ENCODE results near the gene TXLNA.
"Not testable (repeated sequence)": the region's sequence is repeated elsewhere in the genome, so short reads cannot be mapped to it uniquely, and the experiment has no call there.

The TXLNA gene

DNA sequence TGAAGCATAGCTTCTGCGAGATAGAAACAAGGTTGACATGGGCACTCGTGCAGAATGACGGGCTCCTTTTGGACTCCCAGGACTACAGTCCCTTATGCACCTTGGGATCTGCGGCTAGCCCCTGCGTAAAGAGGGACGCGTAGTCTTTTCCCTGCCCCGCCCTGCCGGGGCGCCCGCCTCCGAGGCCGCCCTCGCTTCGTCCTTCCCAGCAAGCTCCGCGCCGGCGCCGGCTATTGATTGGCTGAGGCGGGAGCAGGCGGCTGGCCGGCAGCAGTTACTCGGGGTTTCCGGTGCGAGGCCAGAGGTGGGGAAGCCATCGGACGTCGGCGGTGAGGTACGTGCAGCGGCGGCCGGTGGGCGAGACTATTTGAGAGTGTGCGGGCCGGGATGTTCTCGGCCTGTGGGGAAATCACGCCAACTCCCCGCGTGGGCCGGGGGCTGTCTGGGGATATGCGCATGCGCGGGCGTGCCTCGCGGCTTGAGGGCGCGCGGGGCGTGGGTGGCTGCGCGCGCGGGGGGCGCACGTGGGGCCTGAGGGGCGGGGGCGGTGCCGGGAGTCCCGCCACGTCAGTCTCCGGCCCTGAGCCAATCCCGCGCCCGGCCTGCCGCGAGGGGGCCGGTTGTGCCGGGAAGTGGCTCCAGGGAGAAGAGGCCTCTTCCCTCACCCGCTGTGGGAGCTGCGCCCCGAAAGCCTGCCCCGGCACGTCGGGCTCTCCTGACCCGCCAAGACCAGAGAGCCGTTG is at the start of gene TXLNA:
TSS of gene TXLNA (plus strand) at position 233 of the 743 bp plus-strand sequence. CDS start 671 bp downstream, outside the sequence.
- in situ Hi-C loops (cut with MboI; ENCODE audit: low sequenced_read_pairs) = no loop called here

DNA sequence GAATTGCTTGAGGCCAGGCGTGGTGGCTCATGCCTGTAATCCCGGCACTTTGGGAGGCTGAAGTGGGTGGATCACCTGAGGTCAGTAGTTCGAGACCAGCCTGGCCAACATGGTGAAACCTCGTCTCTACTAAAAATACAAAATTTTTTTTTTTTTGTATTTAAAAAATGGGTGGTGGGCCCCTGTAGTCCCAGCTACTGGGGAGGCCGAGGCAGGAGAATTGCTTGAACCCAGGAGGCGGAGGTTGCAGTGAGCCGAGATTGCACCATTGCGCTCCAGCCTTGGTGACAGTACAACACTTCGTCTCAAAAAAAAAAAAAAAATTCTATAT is 45.6 kb upstream of the TXLNA start:
- in situ Hi-C loops (cut with MboI; ENCODE audit: low sequenced_read_pairs) = not testable (repeated sequence)

DNA sequence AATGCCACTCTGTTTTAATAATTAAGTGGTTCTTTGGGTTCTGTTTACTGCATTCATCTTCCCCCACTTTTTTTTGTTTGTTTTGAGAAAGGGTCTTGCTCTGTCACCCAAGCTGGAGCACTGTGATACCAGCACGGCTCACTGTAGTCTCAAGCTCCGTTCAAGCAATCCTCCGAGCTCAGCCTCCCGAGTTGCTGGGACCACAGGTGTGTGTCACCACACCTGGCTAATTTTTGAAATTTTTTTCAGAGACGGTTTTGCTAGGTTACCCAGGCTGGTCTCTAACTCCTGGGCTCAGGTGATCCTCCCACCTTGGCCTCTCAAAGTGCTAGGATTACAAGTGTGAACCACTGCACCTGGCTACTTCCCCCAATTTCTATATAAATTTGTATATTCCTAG is 42.4 kb upstream of the TXLNA start:
- in situ Hi-C loops (cut with MboI; ENCODE audit: low sequenced_read_pairs) = no loop called here

DNA sequence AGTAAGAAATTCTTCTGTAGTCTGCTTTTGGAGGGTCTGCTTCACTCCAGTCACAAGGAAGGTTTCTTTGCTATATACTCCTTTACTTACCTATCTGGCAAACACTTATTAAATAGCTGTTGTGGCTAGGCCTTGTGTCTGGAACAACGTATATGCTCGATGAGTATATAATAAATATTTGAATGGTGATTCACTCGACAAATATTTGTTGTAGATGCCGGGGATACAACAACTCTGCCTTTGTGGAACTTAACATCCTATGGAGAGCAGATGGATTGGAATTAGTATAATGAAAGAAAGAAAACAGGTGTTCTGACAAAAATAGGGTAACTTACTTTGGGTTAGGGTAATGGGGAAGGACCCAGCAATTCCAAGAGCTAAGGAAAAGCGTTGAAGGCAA is 40.5 kb upstream of the TXLNA start:
- in situ Hi-C loops (cut with MboI; ENCODE audit: low sequenced_read_pairs) = no loop called here

DNA sequence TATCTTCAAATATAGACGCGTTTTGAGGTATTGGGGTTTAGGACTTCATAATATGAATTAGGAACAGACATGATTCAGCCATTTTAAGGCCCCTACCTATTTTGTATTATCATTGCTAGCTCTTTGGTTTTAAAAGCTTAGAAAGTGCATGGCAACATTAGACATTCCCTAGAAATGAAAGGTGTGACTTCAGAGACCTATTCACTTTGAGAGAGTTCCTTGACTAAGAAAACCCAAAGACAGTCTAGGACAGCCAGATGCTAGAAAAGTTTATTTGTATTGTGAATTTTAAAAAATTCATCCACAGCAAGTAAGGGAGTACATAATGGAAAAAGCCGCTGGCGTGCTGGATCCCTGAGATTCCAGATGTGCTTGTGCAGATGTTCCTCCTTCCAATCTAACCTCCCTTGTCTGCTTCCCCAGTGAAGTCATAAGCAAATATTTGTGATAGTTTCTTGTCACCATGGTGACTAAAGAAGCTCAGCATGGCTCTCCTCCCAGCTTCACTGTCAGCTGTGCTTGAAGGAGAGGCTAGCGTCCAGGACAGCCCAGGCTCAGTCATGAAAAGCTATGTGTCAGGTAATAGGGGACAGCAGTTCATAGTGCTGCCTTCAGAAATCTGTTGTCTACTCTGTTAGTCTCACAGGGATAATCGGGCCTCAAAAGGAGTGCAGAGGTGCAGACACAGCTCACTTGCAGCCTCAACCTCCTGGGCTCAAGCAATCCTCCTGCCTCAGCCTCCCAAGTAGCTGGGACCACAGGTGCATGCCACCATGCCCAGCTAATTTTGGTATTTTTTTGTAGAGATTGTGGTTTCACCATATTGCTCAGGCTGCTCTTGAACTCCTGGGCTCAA is 36.8 kb upstream of the TXLNA start:
- in situ Hi-C loops (cut with MboI; ENCODE audit: low sequenced_read_pairs) = no loop called here

DNA sequence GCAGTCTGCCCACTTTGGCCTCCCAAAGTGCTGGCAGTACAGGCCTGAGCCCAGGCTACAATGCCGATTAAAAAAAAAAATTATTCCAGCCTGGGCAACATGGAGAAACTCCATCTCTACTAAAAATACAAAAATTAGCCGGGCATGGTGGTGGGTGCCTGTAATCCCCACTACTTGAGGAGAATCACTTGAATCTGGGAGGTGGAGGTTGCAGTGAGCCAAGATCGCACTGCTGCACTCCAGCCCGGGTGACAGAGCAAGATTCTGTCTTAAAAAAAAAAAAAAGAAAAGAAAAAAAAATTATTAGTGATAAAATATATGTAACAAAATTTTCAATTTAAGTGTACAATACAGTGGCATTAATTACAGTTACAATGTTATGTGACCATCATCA is 36.2 kb upstream of the TXLNA start:
- in situ Hi-C loops (cut with MboI; ENCODE audit: low sequenced_read_pairs) = not testable (repeated sequence)

DNA sequence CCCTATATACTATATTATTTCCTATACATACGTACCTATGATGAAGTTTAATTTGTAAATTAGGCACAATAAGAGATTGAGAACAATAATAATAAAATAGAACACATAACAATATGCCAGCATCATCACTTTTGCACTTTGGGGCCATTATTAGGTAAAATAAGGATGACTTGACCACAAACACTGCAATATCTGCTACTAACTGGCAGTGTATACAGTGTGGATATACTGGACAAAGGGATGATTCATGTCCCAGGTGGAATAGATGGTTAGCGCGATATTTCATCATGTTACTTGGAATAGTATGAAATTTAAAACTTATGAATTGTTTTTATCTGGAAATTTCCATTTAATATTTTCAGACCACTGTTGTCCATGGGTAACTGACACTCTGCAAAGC is 35.4 kb upstream of the TXLNA start:
- in situ Hi-C loops (cut with MboI; ENCODE audit: low sequenced_read_pairs) = no loop called here

DNA sequence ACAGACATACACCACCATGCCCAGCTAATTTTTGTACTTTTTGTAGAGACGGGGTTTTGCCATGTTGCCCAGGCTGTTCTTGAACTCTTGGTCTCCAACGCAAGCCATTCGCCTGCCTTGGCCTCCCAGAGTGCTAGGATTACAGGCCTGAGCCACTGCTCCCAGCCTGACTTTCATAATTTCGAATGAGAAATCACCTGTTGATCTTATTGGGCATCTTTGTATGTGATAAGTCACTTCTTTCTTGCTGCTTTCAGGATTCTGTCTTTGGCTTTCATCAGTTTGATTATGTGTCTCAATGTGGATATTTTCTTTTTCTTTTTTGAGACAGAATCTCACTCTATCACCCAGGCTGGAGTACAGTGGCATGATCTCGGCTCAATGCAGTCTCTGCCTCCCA is 31.7 kb upstream of the TXLNA start:
- in situ Hi-C loops (cut with MboI; ENCODE audit: low sequenced_read_pairs) = not testable (repeated sequence)

DNA sequence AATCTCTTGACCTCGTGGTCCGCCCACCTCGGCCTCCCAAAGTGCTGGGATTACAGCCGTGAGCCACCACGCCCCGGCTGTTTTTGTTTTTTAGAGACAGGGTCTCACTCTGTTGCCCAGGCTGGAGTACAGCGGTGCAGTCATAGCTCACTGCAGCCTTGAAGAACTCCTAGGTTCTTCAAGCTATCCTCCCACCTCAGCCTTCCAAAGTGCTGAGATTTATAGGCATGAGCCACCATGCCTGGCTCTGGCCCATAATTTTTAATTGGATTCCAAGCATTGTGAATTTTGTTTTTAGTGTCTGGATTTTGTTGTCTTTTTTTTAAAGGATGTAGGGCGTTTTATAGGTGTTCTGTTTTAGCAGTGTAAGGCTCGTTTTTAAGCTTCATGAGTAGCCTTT is 28.6 kb upstream of the TXLNA start:
- in situ Hi-C loops (cut with MboI; ENCODE audit: low sequenced_read_pairs) = no loop called here

DNA sequence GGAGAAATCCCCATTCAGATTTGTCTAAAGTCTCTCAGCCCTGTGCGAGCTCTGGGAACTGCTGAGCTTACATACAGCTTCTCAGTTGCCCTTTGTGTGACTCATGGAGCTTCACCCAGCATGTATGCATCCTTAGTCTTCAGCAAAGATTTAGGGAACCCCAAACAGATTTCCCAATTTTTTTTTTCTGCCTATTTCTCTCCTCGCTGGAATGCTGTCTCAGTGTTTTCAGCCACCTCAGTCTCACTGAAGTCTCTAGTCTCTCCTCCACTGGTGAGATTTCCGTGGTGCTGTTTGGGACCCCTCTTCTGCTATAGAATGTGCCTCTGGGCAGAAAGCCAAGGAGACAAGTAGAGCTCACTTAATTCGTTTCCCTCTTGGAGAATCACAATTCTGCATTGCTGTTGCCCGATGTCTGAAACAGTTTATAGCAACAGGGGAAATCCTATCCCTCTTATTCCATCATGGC is 28.1 kb upstream of the TXLNA start:
- in situ Hi-C loops (cut with MboI; ENCODE audit: low sequenced_read_pairs) = no loop called here

DNA sequence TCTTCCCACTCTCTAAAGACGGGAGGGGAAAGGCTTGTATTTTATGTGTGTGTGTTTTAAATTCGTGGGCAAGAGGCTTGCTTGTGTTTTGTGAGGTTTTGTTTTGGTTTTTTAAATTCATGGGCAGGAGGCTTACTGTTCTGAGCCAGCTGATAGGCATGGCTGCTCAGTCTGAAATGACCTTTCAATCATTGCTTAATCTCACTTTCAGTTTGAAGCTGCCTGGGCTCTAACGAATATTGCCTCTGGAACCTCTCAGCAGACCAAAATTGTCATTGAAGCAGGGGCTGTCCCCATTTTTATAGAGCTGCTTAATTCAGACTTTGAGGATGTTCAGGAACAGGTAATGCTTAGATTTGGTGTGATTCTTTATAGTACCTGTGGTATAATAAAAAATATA is 20.3 kb upstream of the TXLNA start:
- in situ Hi-C loops (cut with MboI; ENCODE audit: low sequenced_read_pairs) = no loop called here

DNA sequence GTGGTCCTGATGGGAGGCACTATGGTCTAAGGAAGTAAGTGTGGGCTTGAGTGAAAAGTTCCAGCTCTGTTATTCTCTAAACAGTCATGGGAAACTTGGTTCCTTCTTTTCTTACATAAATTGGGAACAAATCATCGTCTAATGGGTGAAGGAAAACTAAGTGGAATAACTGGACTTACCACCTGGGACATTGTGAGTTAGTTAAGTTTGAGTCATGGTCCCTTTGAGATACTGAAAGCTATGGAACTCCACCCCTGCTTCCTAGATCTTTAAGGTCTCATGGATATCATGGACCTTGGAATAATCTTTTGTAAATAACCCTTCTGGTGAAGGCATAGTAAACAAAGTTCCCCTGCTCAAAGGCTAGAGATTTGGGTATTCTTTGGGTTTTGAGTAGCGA is 16.1 kb upstream of the TXLNA start:
- in situ Hi-C loops (cut with MboI; ENCODE audit: low sequenced_read_pairs) = no loop called here

DNA sequence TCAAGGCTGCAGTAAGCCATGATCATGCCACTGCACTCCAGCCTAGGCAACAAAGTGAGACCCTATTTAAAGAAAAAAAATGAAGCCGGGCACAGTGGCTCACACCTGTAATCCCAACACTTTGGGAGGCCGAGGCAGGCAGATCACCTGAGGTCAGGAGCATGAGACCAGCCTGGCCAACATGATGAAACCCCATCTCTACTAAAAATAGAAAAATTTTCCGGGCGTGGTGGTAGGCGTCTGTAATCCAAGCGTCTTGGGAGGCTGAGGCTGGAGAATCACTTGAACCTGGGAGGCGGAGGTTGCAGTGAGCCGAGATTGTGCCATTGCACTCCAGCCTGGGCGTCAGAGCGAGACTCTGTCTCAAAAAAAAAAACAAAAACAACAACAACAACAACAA is 13.8 kb upstream of the TXLNA start:
- in situ Hi-C loops (cut with MboI; ENCODE audit: low sequenced_read_pairs) = not testable (repeated sequence)

DNA sequence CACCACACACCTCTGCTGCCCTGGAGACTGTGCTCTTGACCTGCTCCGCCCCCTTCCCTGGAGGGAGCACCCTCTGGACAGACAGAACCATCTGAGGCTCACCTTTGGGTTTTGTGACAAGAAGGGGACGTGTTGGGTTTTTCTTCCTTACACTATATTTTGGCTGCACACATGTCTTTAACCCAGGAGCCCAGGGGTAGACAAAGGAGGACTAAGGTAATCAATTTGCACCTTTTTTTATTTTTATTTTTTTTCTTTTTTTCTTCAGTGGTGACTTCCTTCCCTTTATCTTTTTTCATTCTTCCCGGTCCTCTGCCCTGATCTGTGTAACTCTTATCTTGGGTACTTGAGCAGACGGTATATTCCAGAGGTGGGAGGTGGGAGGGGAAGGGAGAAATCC is 8.5 kb upstream of the TXLNA start:
- in situ Hi-C loops (cut with MboI; ENCODE audit: low sequenced_read_pairs) = no loop called here

DNA sequence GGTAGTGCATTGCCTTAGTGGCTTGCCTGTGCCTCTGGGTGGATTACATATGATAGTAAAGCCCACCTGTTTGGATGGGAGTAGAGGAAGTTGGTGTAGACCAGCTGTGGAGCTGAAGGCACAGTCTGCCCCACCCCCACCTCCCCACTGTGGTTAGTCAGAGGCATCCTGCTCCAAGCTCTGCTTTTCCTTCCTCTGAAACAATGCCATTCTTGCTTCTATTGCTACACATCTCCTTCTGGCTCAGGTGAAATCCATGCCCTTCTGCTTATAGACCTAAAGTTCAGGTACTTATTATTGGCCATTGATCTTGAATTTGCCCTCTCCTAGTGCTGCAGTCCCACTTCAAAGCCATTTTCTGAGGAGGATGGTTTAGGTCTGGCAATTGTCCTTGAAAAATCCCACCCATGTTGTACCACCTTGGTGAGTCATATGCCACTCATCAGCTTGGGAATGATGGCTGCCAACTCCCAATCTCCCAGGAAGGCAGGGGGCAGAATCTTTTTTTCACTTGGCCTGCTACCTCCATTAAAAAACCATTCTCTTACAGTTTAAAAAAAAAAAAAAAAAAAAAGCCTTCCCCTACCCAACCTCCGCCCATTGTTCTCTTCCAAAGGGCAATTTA is 6.7 kb upstream of the TXLNA start:
- in situ Hi-C loops (cut with MboI; ENCODE audit: low sequenced_read_pairs) = no loop called here

DNA sequence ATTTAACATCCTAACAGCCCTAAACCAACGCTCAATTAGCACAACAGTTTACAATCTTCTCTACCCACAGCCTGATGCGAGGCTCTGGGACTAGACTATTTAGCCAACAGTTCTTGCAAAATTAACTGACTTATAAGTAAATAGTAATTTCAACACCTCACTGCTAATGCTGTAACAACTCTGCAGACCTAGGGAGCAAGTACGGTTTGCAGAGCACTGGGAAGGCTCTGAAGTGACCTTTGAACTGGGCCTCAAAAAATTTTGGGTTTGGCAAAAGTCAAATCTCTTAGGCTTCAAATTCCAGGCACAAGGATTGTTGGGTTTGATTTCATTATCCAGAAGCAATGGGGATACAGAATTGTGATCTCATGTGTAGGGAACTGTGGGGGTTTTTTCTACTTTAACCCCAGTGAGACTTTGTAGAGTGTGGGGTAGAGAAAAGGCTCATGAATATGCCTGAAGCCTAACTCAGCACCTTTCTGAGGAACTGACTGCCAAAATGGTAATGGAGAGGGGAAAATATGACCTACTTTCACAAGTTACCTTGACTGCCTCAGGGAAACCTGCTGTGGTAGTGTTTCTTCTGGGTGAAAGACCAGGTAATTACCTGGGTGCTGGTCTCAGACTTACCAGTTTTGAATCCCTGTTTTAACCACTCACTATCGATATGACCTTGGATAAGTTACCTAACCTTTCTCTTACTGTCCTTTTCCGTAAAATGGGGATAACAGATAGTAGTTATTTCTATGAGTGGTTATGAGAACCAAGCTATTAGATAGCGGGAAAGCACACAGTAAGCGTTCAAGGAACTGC is 889 bp upstream of the TXLNA start:
- in situ Hi-C loops (cut with MboI; ENCODE audit: low sequenced_read_pairs) = no loop called here

DNA sequence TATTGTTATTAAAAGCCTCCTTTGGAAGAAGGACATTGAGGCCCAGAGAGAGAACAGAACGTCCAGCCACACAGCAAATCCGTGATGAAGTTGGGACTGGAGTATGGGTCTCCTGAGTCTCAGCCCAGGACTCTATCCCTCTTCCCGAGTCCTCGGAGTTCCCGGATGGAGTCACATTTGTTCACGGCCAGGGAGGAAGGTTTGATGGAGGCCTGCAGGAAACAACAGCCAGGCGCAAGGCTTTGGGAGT is 357 bp upstream of the TXLNA start:
- in situ Hi-C loops (cut with MboI; ENCODE audit: low sequenced_read_pairs) = no loop called here

DNA sequence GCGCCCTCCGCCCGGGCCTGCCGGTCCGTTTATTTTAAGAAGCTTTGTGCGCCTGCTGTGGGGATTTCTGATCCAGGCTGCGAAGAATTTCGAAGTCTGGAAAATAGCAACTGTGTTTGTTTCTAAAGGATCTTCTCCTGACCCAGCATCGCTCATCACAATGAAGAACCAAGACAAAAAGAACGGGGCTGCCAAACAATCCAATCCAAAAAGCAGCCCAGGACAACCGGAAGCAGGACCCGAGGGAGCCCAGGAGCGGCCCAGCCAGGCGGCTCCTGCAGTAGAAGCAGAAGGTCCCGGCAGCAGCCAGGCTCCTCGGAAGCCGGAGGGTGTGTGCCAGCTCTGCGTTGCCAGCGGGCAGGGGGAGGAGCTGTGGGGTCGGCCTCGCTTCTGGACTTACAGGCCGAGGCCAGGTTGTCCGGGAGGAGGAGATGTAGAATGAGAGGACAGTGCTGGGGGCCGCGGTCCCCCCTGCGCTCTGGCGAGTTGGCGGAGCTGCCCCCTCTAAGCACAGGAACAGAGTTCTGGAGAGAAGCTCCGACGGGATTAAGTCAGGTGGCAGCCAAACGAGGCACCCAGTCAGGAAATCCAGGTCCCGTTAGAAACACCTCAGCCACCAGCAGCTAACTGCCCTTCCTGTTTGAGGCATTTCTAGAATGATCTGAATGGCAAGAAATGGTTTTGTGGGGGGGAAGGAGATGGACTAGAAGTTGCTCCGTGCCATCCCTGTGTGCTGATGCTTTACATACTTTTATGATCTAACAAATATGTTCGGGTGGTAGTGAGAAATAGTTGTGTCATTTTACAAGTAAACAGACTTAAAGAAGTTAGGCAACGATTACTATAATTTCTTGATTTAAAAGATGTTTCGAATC is 948 bp downstream of the TXLNA start:
- in situ Hi-C loops (cut with MboI; ENCODE audit: low sequenced_read_pairs) = no loop called here

DNA sequence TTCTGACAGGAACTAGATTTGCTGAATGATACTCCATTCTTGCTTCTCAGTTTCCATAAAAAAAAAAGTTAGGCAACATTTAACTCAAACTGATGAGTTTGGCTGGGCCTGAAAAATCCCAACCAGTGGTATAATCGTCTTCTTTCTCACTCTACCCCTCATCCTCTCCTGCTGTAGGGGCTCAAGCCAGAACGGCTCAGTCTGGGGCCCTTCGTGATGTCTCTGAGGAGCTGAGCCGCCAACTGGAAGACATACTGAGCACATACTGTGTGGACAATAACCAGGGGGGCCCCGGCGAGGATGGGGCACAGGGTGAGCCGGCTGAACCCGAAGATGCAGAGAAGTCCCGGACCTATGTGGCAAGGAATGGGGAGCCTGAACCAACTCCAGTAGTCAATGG is 1.6 kb downstream of the TXLNA start:
- in situ Hi-C loops (cut with MboI; ENCODE audit: low sequenced_read_pairs) = no loop called here

DNA sequence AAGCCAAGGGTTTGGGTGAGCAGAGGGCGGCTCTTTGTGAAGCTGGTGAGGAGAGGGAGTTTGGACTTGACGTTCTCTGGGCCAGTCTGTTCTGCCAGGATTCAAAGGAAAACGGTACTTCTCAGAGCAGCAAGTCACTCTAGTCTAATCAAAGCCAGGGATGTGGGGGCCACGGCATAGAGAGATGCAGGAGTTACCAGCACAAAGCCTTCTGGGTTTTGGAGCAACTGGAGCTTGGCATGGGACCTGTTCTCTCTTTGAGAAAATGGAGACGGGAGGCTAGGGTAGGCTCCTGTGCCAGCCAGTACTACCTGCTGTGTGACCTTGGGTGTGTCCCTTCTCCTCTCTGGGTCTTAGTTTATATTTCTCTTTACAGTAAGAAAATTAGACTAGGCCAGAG is 2.1 kb downstream of the TXLNA start:
- in situ Hi-C loops (cut with MboI; ENCODE audit: low sequenced_read_pairs) = no loop called here
